GM12872 (cell line): ENCODE data around the gene SLAMF7.

Experiments
- CTCF ChIP-seq: IDR thresholded peaks from 3 replicates; pipeline ENCODE4 v1.5.1; 2011; ENCODE audit warnings: low read depth, mild to moderate bottlenecking, low read length, moderate library complexity; ENCODE audit not compliant: insufficient read depth

SLAMF7 gene

DNA sequence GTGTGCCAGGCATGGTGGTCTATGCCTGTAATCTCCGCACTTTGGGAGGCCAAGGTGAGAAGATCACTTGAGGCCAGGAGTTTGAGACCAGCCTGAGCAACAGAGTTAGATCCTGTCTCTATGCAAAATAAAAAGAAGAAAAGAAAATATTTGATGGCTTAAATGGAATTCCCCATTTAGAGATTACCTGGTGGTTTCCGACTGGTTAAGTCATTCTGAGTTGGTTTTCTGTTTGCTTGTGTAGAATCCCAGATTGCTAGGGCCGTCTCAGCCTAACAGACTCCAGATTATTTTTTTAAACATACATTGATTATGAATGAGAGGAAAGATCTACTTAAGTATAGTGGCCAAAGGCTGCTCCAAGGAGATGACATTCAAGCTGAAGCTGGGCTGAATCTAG, 34.0 kb downstream of the SLAMF7 start:
- TF ChIP-seq CTCF, result no peak

- no peak for TF ChIP-seq CTCF
Measured at GRCh38 chr1:160774886-160775719, 36.1 kb downstream of the SLAMF7 start.

- no peak for TF ChIP-seq CTCF
Measured at GRCh38 chr1:160776178-160776577, 37.1 kb downstream of the SLAMF7 start.

DNA sequence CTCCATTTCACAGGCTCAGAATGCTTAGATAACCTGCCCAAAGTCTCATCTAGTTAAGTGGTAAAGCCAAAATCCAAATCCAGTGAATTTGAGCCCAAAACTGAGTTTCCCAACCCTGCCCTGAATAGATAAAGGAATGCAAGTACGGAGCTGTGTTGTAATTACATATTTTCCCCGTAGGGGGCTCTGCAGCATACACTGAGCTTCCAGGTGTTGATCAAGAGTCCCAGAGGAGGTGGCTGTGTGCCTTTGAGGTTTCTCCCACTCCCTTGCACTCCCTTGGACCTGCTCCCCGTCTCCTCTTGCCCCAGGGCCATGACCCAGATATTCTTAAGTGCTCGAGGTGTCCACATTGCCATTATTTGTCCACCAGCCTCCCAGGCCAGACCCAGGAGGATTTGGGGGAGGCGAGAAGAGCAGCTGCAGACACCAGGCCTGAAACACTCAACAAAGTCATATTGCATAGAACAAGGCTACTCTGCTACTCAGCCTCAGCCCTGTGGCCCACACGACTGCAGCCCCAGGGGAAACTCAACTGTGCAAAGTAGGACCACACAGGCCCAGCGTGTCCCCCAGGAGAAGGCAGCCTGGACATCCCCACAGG, 38.5 kb downstream of the SLAMF7 start:
- TF ChIP-seq CTCF, result peak; percentile 90

GRCh38 chr1:160778976-160779375, 39.9 kb downstream of the SLAMF7 start:
- no peak for TF ChIP-seq CTCF

GRCh38 chr1:160779626-160780397, 40.8 kb downstream of the SLAMF7 start:
- TF ChIP-seq CTCF, result peak; percentile 79

- TF ChIP-seq CTCF, result no peak
Measured at GRCh38 chr1:160780398-160780755, 41.3 kb downstream of the SLAMF7 start.
